IPS-15b (cell line): ENCODE data around the gene C5orf52.
"Not testable (repeated sequence)": the region's sequence is repeated elsewhere in the genome, so short reads cannot be mapped to it uniquely, and the experiment has no call there.

ENCODE experiments used
- H3K27me3 ChIP-seq: one replicate; pipeline ENCODE4 v1.6.1; 2013; ENCODE audit warnings: low read length; ENCODE audit not compliant: control insufficient read depth, insufficient read depth
- H3K36me3 ChIP-seq: one replicate; pipeline ENCODE4 v1.6.1; 2013; ENCODE audit warnings: low read length; ENCODE audit not compliant: control insufficient read depth, insufficient read depth
- H3K4me1 ChIP-seq: one replicate; pipeline ENCODE4 v1.6.1; 2013; ENCODE audit warnings: mild to moderate bottlenecking, low read length; ENCODE audit not compliant: control insufficient read depth, insufficient read depth
- H3K4me3 ChIP-seq: one replicate; pipeline ENCODE4 v1.5.1; 2013; ENCODE audit warnings: low read depth, low read length
- H3K9ac ChIP-seq: one replicate; pipeline ENCODE4 v1.6.1; 2013; ENCODE audit warnings: low read depth, mild to moderate bottlenecking, low read length
- H3K9me3 ChIP-seq: one replicate; pipeline ENCODE4 v1.6.1; 2013; ENCODE audit warnings: mild to moderate bottlenecking, low read length; ENCODE audit not compliant: control insufficient read depth, insufficient read depth

Gene C5orf52

DNA sequence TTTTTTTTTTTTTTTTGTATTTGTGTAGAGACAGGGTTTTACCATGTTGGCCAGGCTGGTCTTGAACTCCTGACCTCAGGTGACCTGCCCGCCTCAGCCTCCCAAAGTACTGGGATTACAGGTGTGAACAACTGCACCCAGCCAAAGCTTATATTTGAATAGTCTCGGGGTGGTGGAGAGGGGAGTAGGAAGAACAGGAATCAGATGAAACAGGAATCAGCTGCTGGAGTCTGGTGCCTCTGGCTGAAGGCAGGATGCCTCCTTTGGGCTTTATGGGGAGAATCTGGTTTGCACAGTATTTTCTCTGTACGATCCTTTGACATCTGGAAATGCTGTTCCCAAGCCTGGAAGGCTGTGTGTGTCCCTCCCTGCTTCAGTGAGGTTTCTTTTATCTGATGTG, 10.9 kb downstream of the C5orf52 start:
- H3K36me3 ChIP-seq: no peaks in the 10 kb centered on the region
- H3K9ac ChIP-seq: no peak overlapping the region
- H3K27me3 ChIP-seq: no peaks in the 10 kb centered on the region
- H3K4me3 ChIP-seq: no peak overlapping the region
- no peaks in the 10 kb centered on the region for H3K9me3 ChIP-seq
- H3K4me1 ChIP-seq: no peaks in the 10 kb centered on the region

DNA sequence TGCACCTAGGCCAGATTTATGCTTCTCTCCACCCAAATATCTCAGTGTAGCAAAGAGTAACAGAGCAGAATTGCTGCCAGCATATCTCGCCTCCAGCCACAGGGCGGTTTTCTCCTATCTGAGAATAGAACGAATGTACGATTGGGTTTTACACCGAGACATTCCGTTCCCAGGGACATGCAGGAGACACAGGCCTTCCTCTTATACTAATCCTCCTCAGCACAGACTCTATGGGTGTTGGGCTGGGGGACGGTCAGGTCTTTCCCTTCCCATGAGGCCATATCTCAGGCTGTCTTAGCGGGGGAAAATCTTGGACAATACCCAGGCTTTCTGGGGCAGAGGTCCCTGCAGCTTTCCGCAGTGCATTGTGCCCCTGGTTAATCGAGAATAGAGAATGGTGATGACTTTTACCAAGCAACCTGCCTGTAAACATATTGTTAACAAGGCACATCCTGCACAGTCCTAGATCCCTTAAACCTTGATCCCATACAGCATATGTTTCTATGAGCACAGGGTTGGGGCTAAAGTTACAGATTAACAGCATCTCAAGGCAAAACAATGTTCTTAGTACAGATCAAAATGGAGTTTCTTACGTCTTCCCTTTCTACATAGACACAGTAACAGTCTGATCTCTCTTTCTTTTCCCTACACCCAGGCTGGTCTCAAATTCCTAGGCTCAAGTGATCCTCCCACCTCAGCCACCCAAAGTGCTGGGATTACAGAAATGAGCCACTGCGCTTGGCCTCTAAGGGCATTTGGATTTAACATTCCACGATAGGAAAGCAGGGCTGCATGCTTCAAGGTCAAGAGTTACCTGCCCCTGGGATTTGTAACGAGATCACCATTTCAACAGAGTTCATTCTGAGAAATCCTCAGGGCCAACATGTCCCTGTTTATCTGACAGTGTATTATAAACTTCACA, 15.2 kb downstream of the C5orf52 start:
- H3K4me1 ChIP-seq, H3K36me3 ChIP-seq, H3K27me3 ChIP-seq, H3K9ac ChIP-seq, H3K4me3 ChIP-seq, H3K9me3 ChIP-seq: not testable (repeated sequence)

DNA sequence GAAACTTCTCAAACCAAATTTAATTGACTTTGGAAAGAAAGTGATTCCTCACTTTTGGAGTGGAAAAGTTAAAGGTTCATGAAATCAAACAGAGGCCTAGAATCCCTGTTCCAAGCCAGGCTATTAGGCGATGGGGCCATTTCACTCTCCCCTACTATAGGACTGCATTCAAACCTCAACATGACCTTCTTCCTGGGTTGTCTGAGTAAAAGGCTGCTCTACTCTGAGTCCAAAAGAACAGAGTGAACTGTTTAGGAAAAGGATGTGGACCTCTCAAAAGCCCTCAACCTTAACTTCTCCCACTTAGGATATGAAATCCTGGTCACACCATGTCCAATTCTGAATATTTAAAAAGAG, 15.8 kb downstream of the C5orf52 start:
- Histone ChIP-seq H3K27me3 (no peaks in the 10 kb centered on the region), H3K4me3 (no peak overlapping the region), H3K9ac (no peak overlapping the region), H3K9me3 (no peaks in the 10 kb centered on the region), H3K36me3 (no peaks in the 10 kb centered on the region), H3K4me1 (no peaks in the 10 kb centered on the region)

DNA sequence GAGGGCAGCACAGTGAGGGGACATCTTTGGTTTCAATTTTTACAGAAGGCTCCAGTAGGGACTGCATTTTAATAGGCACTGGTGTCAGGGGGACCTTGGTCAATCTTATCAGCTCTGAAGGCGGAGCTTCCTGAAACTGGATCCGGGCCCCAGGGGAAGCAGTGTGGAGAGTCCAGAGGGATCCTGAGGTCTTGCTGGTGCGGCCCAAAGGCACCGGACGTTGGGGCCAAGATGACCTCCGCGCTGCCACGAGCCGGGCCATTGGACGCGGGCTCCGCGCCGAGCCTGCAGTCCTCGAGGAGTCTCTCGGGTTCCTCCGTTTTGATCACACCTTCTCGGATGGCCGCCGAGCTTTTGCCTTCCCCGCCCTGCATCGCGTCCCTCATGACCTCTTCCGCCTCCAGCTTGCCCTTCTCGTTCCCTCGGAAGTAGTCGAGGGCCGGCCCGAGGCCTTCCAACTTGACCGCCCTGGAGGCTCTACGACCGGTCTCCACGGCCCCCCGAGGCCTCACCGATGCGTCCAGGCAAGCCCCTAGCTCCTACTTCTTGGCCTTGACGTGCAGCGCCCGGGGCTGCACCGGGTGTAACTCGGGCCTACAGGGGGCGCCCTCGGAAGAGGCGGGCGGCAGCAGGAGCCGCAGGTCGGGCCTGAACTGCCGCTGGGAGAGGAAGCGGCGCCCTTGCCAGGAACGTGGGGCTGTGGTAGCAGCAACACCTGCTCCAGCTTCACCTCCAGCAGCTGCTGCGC, 18.8 kb downstream of the C5orf52 start:
- Histone ChIP-seq H3K4me3 (no peak overlapping the region), H3K9ac (no peak overlapping the region), H3K36me3 (no peaks in the 10 kb centered on the region), H3K4me1 (no peaks in the 10 kb centered on the region), H3K9me3 (no peaks in the 10 kb centered on the region), H3K27me3 (no peaks in the 10 kb centered on the region)

DNA sequence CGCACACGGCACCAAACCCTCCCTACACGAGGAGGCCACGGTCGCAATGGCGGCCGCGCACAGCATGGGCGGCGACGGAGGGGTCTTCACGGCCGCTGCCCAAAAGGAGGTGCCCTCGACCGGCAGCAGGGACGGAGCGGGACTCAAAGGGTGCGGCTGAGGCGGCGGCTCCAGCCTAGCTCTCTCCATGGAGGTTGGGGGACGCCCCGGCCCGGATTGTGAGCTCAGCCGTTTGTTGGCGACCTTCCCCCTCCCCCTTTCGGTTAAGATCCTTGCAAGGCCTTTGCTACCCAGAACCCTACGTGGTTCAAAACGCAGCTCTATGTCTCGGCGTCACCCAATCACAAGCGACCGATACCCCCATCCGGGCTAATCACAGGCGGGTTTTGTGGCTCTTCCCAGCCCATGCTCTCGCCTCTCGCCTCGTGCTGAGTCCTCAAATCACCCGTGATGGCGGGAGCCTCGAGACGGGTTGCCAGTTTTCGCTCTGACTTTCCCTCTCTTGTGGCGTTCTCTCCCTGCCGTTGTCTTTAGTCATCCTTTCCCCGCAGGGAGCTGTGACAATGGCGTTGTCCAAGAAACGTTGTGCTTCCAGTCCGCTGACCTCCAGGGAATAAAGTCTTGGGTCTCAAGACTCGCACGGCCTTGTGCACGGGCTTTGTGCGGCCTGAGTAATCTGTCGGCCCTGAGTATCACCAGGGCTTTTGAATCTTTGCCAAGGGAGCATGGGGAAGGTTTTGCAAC, 19.5 kb downstream of the C5orf52 start:
- no peak overlapping the region for H3K9ac ChIP-seq
- no peaks in the 10 kb centered on the region for H3K9me3 ChIP-seq
- no peaks in the 10 kb centered on the region for H3K27me3 ChIP-seq
- no peaks in the 10 kb centered on the region for H3K36me3 ChIP-seq
- H3K4me3 ChIP-seq: no peak overlapping the region
- no peaks in the 10 kb centered on the region for H3K4me1 ChIP-seq

DNA sequence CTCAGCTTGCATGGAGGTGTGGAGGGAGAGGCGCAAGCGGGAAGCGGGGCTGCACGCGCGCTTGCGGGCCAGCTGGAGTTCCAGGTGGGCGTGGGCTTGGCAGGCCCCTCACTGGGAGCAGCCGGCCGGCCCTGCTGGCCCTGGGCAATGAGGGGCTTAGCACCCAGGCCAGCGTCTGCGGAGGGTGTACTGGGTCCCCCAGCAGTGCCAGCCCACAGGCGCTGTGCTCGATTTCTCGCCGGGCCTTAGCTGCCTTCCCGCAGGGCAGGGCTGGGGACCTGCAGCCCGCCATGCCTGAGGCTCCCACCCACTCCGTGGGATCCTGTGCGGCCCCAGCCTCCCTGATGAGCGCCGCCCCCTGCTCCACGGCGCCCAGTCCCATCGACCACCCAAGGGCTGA, 22.5 kb downstream of the C5orf52 start:
- not testable (repeated sequence) for H3K9ac ChIP-seq, H3K4me1 ChIP-seq, H3K4me3 ChIP-seq, H3K9me3 ChIP-seq, H3K27me3 ChIP-seq, H3K36me3 ChIP-seq

DNA sequence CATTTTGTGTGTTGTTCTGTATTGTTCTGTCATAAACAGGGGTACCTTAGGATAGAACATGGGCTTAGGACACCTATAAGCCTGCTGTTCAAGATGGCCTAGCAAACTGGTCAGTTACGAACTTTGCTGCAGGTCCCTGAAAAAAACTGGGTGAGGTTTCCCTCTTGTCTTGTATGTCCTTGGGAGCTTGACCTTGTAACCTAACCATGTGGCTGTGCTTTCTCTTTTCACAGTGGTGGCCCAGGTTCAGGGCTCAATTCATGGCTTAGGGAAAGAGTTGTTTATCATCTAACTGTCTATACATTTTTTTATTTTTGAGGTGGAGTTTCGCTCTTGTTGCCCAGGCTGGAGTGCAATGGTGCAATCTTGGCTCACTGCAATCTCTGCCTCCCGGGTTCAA, 24.8 kb downstream of the C5orf52 start:
- not testable (repeated sequence) for H3K4me3 ChIP-seq, H3K36me3 ChIP-seq, H3K27me3 ChIP-seq, H3K9ac ChIP-seq, H3K4me1 ChIP-seq, H3K9me3 ChIP-seq

DNA sequence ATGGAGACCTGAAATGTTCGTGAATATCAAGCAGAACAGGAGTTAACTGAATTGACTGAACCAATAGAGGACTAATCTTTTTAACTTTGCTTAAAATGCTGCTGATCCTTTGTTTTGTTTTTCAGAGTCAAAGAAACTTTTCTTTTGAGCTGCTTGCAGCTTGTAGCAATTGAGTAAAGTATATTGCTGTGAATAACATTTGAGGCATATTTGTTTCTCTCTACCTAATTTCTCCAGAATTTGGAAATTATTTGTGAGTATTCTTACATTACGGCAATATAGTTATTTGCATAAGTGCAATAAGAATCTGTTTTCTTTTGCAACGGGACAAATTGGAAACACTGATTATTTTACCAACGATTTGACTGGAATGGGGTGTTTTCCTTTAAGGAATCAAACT, 27.3 kb downstream of the C5orf52 start:
- not testable (repeated sequence) for H3K27me3 ChIP-seq, H3K4me1 ChIP-seq, H3K9me3 ChIP-seq, H3K4me3 ChIP-seq, H3K36me3 ChIP-seq, H3K9ac ChIP-seq

DNA sequence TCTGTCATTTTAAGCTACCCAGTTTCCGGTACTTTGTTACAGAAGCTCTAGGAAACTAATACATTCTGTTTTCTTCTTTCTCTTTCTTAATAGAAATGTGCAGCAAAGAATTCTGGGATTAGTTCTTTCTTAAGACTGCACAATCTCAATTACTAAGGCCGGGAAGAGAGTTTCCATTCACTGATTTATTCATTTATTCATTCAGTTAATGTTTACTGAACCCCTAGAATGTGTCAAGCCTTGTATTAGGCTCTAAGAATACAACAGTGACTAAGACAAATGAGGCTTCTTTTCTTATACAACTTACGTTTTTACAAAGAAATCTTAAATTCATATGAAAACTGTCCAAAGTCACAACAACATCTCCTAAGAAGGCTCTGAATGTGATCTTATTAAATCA, 32.4 kb downstream of the C5orf52 start:
- Histone ChIP-seq H3K9ac (no peak overlapping the region), H3K36me3 (no peaks in the 10 kb centered on the region)

DNA sequence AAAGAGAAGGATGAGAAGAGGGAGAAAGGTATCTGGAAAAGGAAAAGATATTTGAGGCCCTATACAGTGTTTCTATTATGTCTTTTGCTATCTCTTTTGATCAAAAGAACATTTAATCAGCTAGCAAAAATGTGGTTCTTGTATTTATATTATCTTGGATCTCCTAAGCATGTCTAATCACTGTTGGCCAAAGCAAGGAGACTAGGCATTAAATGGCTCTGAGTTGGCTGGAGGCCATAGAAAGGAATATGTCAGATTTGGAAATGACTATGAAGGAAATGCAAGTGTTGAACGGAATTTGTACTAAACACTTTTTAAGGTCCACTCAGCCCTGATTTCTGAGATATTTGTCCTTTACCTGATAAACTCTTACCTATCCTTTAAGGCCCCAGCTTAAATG, 37.5 kb downstream of the C5orf52 start:
- Histone ChIP-seq H3K4me3 (no peak overlapping the region), H3K27me3 (no peaks in the 10 kb centered on the region), H3K9me3 (no peaks in the 10 kb centered on the region), H3K9ac (no peak overlapping the region), H3K4me1 (no peaks in the 10 kb centered on the region), H3K36me3 (no peaks in the 10 kb centered on the region)

More for the DNA sequence above, 32.4 kb downstream of the C5orf52 start:
- Histone ChIP-seq H3K4me1 (no peaks in the 10 kb centered on the region), H3K4me3 (no peak overlapping the region), H3K9me3 (no peaks in the 10 kb centered on the region), H3K27me3 (no peaks in the 10 kb centered on the region)

DNA sequence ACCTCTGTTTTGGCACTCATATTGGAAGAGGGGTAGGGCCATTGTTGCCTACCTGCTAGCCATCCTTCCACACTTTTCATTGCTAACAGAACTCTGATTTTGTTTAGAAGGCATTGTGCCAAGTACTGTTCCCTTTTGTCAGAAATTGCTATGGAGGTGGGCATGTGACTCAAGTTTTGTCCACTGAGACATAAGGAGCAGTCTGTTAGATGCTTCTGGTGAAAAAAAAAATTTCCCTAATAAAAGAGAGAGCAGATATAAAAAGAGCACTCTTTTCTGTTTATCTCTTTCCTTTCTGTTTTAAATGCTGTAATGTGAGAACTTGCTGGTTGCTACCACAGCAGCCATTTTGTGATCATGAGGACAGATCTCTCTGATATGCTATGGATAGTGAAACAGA, 38.0 kb downstream of the C5orf52 start:
- Histone ChIP-seq H3K9ac (no peak overlapping the region), H3K9me3 (no peaks in the 10 kb centered on the region), H3K4me3 (no peak overlapping the region), H3K36me3 (no peaks in the 10 kb centered on the region), H3K4me1 (no peaks in the 10 kb centered on the region), H3K27me3 (no peaks in the 10 kb centered on the region)
